Erythroblast (primary cell): ENCODE data around the gene SHKBP1.

Source experiments
- GATA1 ChIP-seq: IDR thresholded peaks from 2 replicates; pipeline ENCODE4 v1.6.1; 2011; ENCODE audit warnings: low read depth, mild to moderate bottlenecking, control low read depth, low read length, moderate library complexity
- POLR2A ChIP-seq: IDR thresholded peaks from 2 replicates; pipeline ENCODE4 v1.6.1; 2011; ENCODE audit warnings: mild to moderate bottlenecking, low read length

GRCh38 chr19:40607311-40608239 is 30.9 kb downstream of the SHKBP1 start:
- TF ChIP-seq POLR2A: no peak
- TF ChIP-seq GATA1: no peak
